GM21786 (cell line): ENCODE data around the gene SNRPA.
A peak's percentile ranks its signal among the peaks of the same experiment; 100 is the strongest.
"Not testable (repeated sequence)": the region's sequence is repeated elsewhere in the genome, so short reads cannot be mapped to it uniquely, and the experiment has no call there.

ENCODE experiments used
- ATAC-seq: cut with Tn5 transposase; IDR thresholded peaks from one replicate; pipeline ENCODE4 v1.9.1; 2021; ENCODE audit not compliant: unreplicated experiment

SNRPA gene

GRCh38 chr19:40800339-40800996 is 49.5 kb downstream of the SNRPA start:
- ATAC-seq = no peak

- no peak for ATAC-seq
Observed at GRCh38 chr19:40800997-40801377, 50.0 kb downstream of the SNRPA start.

- ATAC-seq = no peak
Observed at GRCh38 chr19:40801426-40802299, 50.7 kb downstream of the SNRPA start.

- no peak for ATAC-seq
Observed at GRCh38 chr19:40802300-40803169, 51.5 kb downstream of the SNRPA start.

- no peak for ATAC-seq
Observed at GRCh38 chr19:40803170-40803856, 52.3 kb downstream of the SNRPA start.

- no peak for ATAC-seq
Observed at GRCh38 chr19:40803857-40804782, 53.1 kb downstream of the SNRPA start.

- ATAC-seq = no peak
Observed at GRCh38 chr19:40804783-40805242, 53.8 kb downstream of the SNRPA start.

GRCh38 chr19:40805258-40805868 is 54.4 kb downstream of the SNRPA start:
- ATAC-seq = no peak

- peak; percentile 35 for ATAC-seq
Observed at GRCh38 chr19:40806423-40807146, 55.6 kb downstream of the SNRPA start.

GRCh38 chr19:40807147-40808020 is 56.4 kb downstream of the SNRPA start:
- no peak for ATAC-seq

- ATAC-seq = no peak
Observed at GRCh38 chr19:40808021-40808325, 57.0 kb downstream of the SNRPA start.

GRCh38 chr19:40808497-40808896 is 57.5 kb downstream of the SNRPA start:
- no peak for ATAC-seq

GRCh38 chr19:40809358-40810086 is 58.5 kb downstream of the SNRPA start:
- ATAC-seq = no peak

GRCh38 chr19:40810160-40810559 is 59.2 kb downstream of the SNRPA start:
- no peak for ATAC-seq

- not testable (repeated sequence) for ATAC-seq
Observed at GRCh38 chr19:40810649-40811408, 59.8 kb downstream of the SNRPA start.
